ENCODE data around the gene SSTR1. TPM values are rescaled to one million over a fixed set of nuclear protein-coding genes. Genes with fewer than 3 reads are reported as not detected.

Gene SSTR1
- total and polyA plus RNA-seq, 2 of the 13 experiments (the other 11 are each of a cell fraction or from before 2014, with no cell fraction given) = 0.04 TPM

GRCh38 chr14:38225946-38226345 lies 18.2 kb downstream of the SSTR1 start:
- in situ Hi-C loops (cut with HindIII; ENCODE audit: extremely low pct_ligation_motif_present, low pct_unique_long_range_greater_than_20kb) = no loop called here
- no peak overlapping the region for H3K4me3 ChIP-seq (replicated peaks in 1 of 3; ENCODE audit: insufficient read depth in 1 of 3, low read depth in 2 of 3, low read length in 3 of 3)

GRCh38 chr14:38226366-38226765 lies 18.7 kb downstream of the SSTR1 start:
- Histone ChIP-seq H3K4me1 (ENCODE audit: insufficient read depth, low read length) (no peaks in the 10 kb centered on the region), H3K9ac (ENCODE audit: insufficient read depth, low read depth, low read length) (no peak overlapping the region), H3K4me3 (replicated peaks in 1 of 3; ENCODE audit: insufficient read depth in 1 of 3, low read depth in 2 of 3, low read length in 3 of 3) (no peak overlapping the region), H4K20me1 (ENCODE audit: insufficient read depth, low read length) (no peaks in the 10 kb centered on the region), H3K27me3 (ENCODE audit: control insufficient read depth in 1 of 2, insufficient read depth in 2 of 2, low read length in 2 of 2) (no peaks in the 10 kb centered on the region), H3K36me3 (replicated peaks in 1 of 2; ENCODE audit: control insufficient read depth in 1 of 2, insufficient read depth in 2 of 2, low read length in 2 of 2) (no peaks in the 10 kb centered on the region), H3K9me3 (ENCODE audit: low read length) (no peaks in the 10 kb centered on the region), H2AFZ (ENCODE audit: low read length) (no peak overlapping the region), H3K79me2 (ENCODE audit: insufficient read depth, low read length) (no peaks in the 10 kb centered on the region), H3K27ac (ENCODE audit: extremely low read length, insufficient read depth, low read length) (no peak overlapping the region), H3K4me2 (ENCODE audit: low read depth, low read length) (no peak overlapping the region)
- DNase-seq (ENCODE audit: low spot score) (no peak), FAIRE-seq (no peak), ATAC-seq (no peak)
- POLR2A ChIA-PET = no interaction called here
- BruUV-seq (replicated peaks) = no TSS peak
- in situ Hi-C loops (cut with HindIII; ENCODE audit: extremely low pct_ligation_motif_present, low pct_unique_long_range_greater_than_20kb) (no loop called here), intact Hi-C loops (cut with micrococcal nuclease; ENCODE audit: unreplicated experiment) (no loop called here)
- under 1% methylated on average over 3 of the region's 3 CpGs for WGBS (ENCODE audit: low lambda C conversion rate)
- CTCF ChIA-PET (ENCODE audit: low intra/inter-chr PET ratio, low total read pairs) = no interaction called here
- TF ChIP-seq PRMT3 (CRISPR knock-in tag; IDR thresholded peaks at IDR 0.05; ENCODE audit: borderline replicate concordance, low read depth) (no peak), HOXA5 (CRISPR knock-in tag; IDR thresholded peaks at IDR 0.05) (no peak), GZF1 (CRISPR knock-in tag; IDR thresholded peaks at IDR 0.05) (no peak), ATF7 (IDR thresholded peaks at IDR 0.05) (0 out of 2 replicates have a peak, but pooled peaks have one; percentile 27), ATF7 (CRISPR knock-in tag; IDR thresholded peaks at IDR 0.05) (no peak), KIAA2018 (CRISPR knock-in tag; IDR thresholded peaks at IDR 0.05; ENCODE audit: borderline replicate concordance) (no peak)

More at GRCh38 chr14:38225946-38226345, 18.2 kb downstream of the SSTR1 start:
- ATAC-seq (no peak), DNase-seq (ENCODE audit: low spot score) (no peak), FAIRE-seq (no peak)
- Histone ChIP-seq H3K27ac (ENCODE audit: extremely low read length, insufficient read depth, low read length) (no peak overlapping the region), H3K4me2 (ENCODE audit: low read depth, low read length) (no peak overlapping the region), H3K79me2 (ENCODE audit: insufficient read depth, low read length) (no peaks in the 10 kb centered on the region), H3K9ac (ENCODE audit: insufficient read depth, low read depth, low read length) (no peak overlapping the region), H2AFZ (ENCODE audit: low read length) (no peak overlapping the region), H3K36me3 (replicated peaks in 1 of 2; ENCODE audit: control insufficient read depth in 1 of 2, insufficient read depth in 2 of 2, low read length in 2 of 2) (no peaks in the 10 kb centered on the region), H3K9me3 (ENCODE audit: low read length) (no peaks in the 10 kb centered on the region), H4K20me1 (ENCODE audit: insufficient read depth, low read length) (no peaks in the 10 kb centered on the region), H3K27me3 (ENCODE audit: control insufficient read depth in 1 of 2, insufficient read depth in 2 of 2, low read length in 2 of 2) (no peaks in the 10 kb centered on the region), H3K4me1 (ENCODE audit: insufficient read depth, low read length) (no peaks in the 10 kb centered on the region)
- CTCF ChIA-PET (ENCODE audit: low intra/inter-chr PET ratio, low total read pairs) = no interaction called here
- POLR2A ChIA-PET = no interaction called here
- intact Hi-C loops (cut with micrococcal nuclease; ENCODE audit: unreplicated experiment) = no loop called here
- no TSS peak for BruUV-seq (replicated peaks)
- TF ChIP-seq ETV5 (CRISPR knock-in tag; IDR thresholded peaks at IDR 0.05; ENCODE audit: borderline replicate concordance) = no peak
- no peak for TF ChIP-seq DDIT3 (CRISPR knock-in tag; IDR thresholded peaks at IDR 0.05)
- no peak for TF ChIP-seq FOXJ3 (CRISPR knock-in tag; IDR thresholded peaks at IDR 0.05; ENCODE audit: borderline replicate concordance)
- peak; percentile 90 for TF ChIP-seq MAFF (IDR thresholded peaks at IDR 0.05; ENCODE audit: low read depth, low read length)
- peak; percentile 89 to 94 for TF ChIP-seq MAFK (conservative IDR thresholded peaks at IDR 0.05 in 1 of 2, IDR thresholded peaks at IDR 0.05 in 1 of 2; ENCODE audit: low read length in 2 of 2)
- WGBS (ENCODE audit: low lambda C conversion rate) = 2% methylated on average over 2 of the region's 2 CpGs

Measured in HepG2 (cell line).